ACHN (cell line): ENCODE measurements around the gene ZNF584.
"Not testable (repeated sequence)": the region's sequence is repeated elsewhere in the genome, so short reads cannot be mapped to it uniquely, and the experiment has no call there.

Source experiments
- DNase-seq: peaks from one replicate; pipeline ENCODE4 v3.0.0-alpha.2; 2015
- in situ Hi-C: cut with HindIII; loops from 2 replicates; pipeline ENCODE4 v1.10.0; 2017; ENCODE audit warnings: low sequenced_read_pairs, low pct_ligation_motif_present, low pct_unique_long_range_greater_than_20kb

The ZNF584 gene

GRCh38 chr19:58400316-58400915 is 8.0 kb upstream of the ZNF584 start:
- in situ Hi-C loops, result no loop called here
- no peak for DNase-seq

- DNase-seq, result peak; percentile 97
- in situ Hi-C loops, result no loop called here
Measured at GRCh38 chr19:58400916-58401839, 7.3 kb upstream of the ZNF584 start.

- in situ Hi-C loops, result no loop called here
- DNase-seq, result no peak
Measured at GRCh38 chr19:58401840-58402421, 6.5 kb upstream of the ZNF584 start.

GRCh38 chr19:58403920-58404478 is 4.5 kb upstream of the ZNF584 start:
- in situ Hi-C loops, DNase-seq: not testable (repeated sequence)

- no peak for DNase-seq
- in situ Hi-C loops, result no loop called here
Measured at GRCh38 chr19:58406818-58407657, 1.4 kb upstream of the ZNF584 start.

- no peak for DNase-seq
- in situ Hi-C loops, result no loop called here
Measured at GRCh38 chr19:58407658-58408151, 744 bp upstream of the ZNF584 start.

DNA sequence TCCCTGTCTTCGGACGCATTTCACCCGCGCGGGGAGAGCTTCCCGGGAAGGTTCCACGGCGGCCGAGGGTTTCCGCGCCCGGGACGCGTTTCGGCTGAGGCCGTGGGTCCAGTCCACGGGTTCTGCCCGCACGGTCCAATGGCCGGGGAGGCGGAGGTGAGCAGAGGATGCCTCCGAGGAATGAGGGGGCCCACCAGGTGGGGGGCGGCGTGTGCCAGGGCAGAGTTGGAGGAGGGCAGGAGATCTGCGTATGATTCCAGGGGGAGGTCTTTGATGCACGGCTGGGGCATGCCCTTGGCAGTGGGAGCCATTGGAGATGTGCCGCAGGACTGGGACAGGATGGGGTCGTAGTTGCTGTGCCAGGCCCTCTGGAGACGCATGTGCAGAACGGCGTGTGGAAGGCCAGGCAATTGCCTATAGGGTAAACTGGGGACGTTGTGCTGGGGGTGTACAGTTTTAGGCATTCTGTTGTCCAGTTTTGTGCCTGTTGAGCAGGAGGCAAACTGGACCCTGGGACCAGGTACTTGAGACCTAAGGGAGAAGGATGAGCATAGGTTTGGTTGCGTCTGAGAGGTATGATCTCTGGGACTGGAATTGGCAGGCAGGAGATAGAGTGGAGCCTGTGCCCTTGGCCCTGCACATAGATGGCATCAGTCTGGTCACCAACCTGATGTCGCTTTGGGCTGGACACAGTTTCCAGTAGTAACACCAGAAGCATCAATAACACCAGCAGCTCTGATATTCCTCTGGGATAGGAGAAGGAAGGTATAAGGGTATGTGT is 751 bp downstream of the ZNF584 start:
- peak; percentile 41 for DNase-seq
- in situ Hi-C loops, result no loop called here

- no peak for DNase-seq
Measured at GRCh38 chr19:58416604-58417003, 8.2 kb downstream of the ZNF584 start.

GRCh38 chr19:58417071-58417470 is 8.6 kb downstream of the ZNF584 start:
- in situ Hi-C loops, result no loop called here
- DNase-seq, result no peak

More at GRCh38 chr19:58416604-58417003, 8.2 kb downstream of the ZNF584 start:
- in situ Hi-C loops, result no loop called here

DNA sequence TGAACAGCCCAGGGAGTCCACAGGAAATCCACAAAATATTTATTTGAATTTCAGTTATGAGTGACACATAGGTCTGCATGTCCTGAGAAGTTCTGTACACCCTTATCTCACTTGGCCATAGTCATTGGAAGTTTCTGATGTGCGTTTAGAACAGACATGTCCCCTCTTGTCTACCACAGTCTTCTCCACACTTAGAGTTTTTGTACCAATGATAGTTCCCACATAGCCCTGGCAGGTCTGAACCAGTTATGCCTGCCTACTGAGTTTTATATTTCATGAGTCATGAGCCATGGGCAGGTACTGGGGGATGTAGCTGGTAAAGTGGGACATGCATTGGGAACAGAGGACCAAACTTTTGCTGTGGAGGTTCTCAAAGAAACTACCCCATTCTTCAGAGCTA is 20.2 kb downstream of the ZNF584 start:
- DNase-seq, result no peak
- in situ Hi-C loops, result no loop called here

DNA sequence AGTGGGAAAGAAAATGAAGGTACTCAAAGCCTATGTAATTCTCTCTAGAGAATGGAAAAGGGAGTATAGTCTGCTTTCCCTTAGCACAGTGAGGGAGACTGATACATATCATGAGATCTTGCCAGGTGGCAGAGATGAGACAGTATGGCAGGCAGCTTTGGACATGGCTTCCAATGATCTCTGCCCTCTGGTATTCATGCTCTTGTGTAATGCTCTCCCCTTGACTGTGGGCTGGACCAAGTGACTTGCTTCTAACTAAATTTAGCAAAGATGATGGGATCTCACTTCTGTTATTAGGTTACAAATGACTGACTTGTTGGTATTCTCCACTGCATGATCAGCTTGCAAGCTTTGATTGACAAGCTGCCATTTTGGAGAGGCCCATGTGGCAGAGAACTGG is 21.3 kb downstream of the ZNF584 start:
- DNase-seq, result no peak
- in situ Hi-C loops, result no loop called here

- in situ Hi-C loops, result no loop called here
- peak; percentile 10 for DNase-seq
Measured at GRCh38 chr19:58434217-58434616, 25.8 kb downstream of the ZNF584 start.

GRCh38 chr19:58439576-58440554 is 31.4 kb downstream of the ZNF584 start, which contains the start of gene ZNF132:
TSS of gene ZNF132 (minus strand) at chr19:58440153. CDS start at chr19:58439821, 332 bp downstream.
- in situ Hi-C loops, result no loop called here
- DNase-seq, result peak; percentile 88

GRCh38 chr19:58440556-58440955 is 32.1 kb downstream of the ZNF584 start:
- no peak for DNase-seq
- in situ Hi-C loops, result no loop called here

- DNase-seq, in situ Hi-C loops: not testable (repeated sequence)
Measured at GRCh38 chr19:58442986-58443385, 34.5 kb downstream of the ZNF584 start.

GRCh38 chr19:58448860-58449259 is 40.4 kb downstream of the ZNF584 start:
- DNase-seq, in situ Hi-C loops: not testable (repeated sequence)
